ENCODE results near the gene LAMB1.

DNA sequence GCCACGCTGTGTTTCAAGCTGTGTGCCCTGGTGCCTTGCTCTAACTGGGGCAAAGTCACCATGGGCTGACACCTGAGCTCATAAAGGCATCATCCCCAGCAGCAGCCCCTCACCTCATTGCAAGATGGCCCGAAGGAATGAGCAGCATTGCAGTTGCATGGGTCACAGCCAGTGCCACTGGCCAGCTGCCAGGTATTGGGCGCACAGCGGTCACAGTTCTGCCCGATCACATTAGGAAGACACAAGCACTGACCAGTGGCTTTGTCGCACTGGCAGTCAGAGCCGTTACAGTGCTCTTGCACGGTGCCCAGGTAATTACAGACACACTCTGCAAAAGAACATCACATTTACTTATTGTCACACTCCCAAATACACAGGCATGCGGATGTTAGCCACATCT lies 51.1 kb downstream of the LAMB1 start:
- TF ChIP-seq EZH2 (IDR thresholded peaks at IDR 0.05; ENCODE audit: borderline replicate concordance, low read depth, low read length, poor library complexity, severe bottlenecking): no peak
- TF ChIP-seq, protein P1, sequence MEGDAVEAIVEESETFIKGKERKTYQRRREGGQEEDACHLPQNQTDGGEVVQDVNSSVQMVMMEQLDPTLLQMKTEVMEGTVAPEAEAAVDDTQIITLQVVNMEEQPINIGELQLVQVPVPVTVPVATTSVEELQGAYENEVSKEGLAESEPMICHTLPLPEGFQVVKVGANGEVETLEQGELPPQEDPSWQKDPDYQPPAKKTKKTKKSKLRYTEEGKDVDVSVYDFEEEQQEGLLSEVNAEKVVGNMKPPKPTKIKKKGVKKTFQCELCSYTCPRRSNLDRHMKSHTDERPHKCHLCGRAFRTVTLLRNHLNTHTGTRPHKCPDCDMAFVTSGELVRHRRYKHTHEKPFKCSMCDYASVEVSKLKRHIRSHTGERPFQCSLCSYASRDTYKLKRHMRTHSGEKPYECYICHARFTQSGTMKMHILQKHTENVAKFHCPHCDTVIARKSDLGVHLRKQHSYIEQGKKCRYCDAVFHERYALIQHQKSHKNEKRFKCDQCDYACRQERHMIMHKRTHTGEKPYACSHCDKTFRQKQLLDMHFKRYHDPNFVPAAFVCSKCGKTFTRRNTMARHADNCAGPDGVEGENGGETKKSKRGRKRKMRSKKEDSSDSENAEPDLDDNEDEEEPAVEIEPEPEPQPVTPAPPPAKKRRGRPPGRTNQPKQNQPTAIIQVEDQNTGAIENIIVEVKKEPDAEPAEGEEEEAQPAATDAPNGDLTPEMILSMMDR (conservative IDR thresholded peaks at IDR 0.05; ENCODE audit: low read depth, low read length): no peak
